Subcutaneous adipose tissue (tissue), 4 donors: ENCODE measurements around the gene RAD9A. TPM values are rescaled to one million over a fixed set of nuclear protein-coding genes. Genes with fewer than 3 reads are reported as not detected.

Source experiments
- CTCF ChIP-seq: fragments of 450-650 bp; IDR thresholded peaks from one replicate; pipeline ENCODE4 v1.5.1; 2016; ENCODE audit warnings: low read depth, mild to moderate bottlenecking, control low read depth, antibody characterized with exemption, moderate library complexity
- total RNA-seq, 4 donors: library from RNA; depleted of rRNA; stranded (reverse); fragments of >200 nt; gene quantifications; one replicate each; pipeline ENCODE4 v1.1.0, GENCODE V29; 2016

Gene RAD9A
- total RNA-seq, 4 donors from 2014 or later, result 5.2 to 11.7 (median 7.8) TPM

GRCh38 chr11:67364783-67365722 is 26.7 kb upstream of the RAD9A start:
- no peak for TF ChIP-seq CTCF

GRCh38 chr11:67365736-67366444 is 25.9 kb upstream of the RAD9A start:
- TF ChIP-seq CTCF, result no peak

- TF ChIP-seq CTCF, result no peak
Observed at GRCh38 chr11:67366546-67366945, 25.2 kb upstream of the RAD9A start.

- TF ChIP-seq CTCF, result no peak
Observed at GRCh38 chr11:67366961-67367760, 24.6 kb upstream of the RAD9A start.

- no peak for TF ChIP-seq CTCF
Observed at GRCh38 chr11:67367761-67368227, 24.0 kb upstream of the RAD9A start.

GRCh38 chr11:67368621-67369020 is 23.2 kb upstream of the RAD9A start:
- no peak for TF ChIP-seq CTCF
